Measurements from ENCODE around the gene GPBP1.

DNA sequence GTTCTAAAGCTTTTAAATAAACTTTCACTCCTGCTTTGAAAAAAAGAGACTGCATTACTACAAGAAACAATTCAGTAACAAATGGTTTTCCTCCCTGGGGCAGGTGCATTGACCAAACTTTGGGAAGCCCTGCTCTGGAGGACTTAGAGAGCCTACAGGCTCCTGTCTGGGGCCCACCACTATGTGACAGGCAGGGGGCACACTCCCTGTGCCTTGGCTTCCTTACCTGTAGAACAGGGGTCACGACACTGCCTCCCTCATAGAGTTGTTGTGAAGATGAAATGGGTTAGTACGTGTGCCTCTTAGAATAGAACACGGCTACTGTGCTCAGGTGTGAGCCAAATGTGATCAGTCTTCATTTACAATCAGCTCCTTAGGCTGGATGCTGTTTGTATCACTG lies 130.1 kb downstream of the GPBP1 start:
- no peak for TF ChIP-seq POLR2AphosphoS5 (IDR thresholded peaks at IDR 0.05; ENCODE audit: low read depth, low read length)
- no peak for TF ChIP-seq POLR2A (IDR thresholded peaks at IDR 0.05; ENCODE audit: low read depth, low read length)
